Liver (tissue), 9 donors: Measurements from ENCODE around the gene GULP1. TPM values are rescaled to one million over a fixed set of nuclear protein-coding genes. Genes with fewer than 3 reads are reported as not detected.

ENCODE experiments used
- DNase-seq: peaks from one replicate; pipeline ENCODE4 v3.0.0-alpha.2; 2017; ENCODE audit warnings: low spot score
- H3K27ac ChIP-seq, 2 donors: one replicate each; pipeline ENCODE4 v1.7.0; 2013; ENCODE audit warnings: inconsistent platforms in 2 of 2, low read length in 2 of 2, control low read depth in 1 of 2, low read depth in 1 of 2, mild to moderate bottlenecking in 1 of 2
- H3K27me3 ChIP-seq, 4 donors: one replicate each; pipeline versions ENCODE4 v1.6.1 to v1.7.0; 2013; ENCODE audit warnings: low read length in 3 of 4, inconsistent platforms in 1 of 4, mild to moderate bottlenecking in 1 of 4, moderate library complexity in 1 of 4; ENCODE audit not compliant: control insufficient read depth in 4 of 4, insufficient read depth in 4 of 4
- H3K36me3 ChIP-seq, 4 donors: one replicate each; pipeline versions ENCODE4 v1.6.1 to v1.7.0; 2013; ENCODE audit warnings: low read length in 3 of 4, mild to moderate bottlenecking in 3 of 4, low read depth in 1 of 4, moderate library complexity in 1 of 4; ENCODE audit not compliant: control insufficient read depth in 4 of 4, insufficient read depth in 3 of 4
- H3K4me1 ChIP-seq, 4 donors: one replicate each; pipeline versions ENCODE4 v1.6.1 to v1.7.0; 2013; ENCODE audit warnings: low read length in 3 of 4, mild to moderate bottlenecking in 3 of 4, moderate library complexity in 1 of 4; ENCODE audit not compliant: control insufficient read depth in 4 of 4, insufficient read depth in 4 of 4
- H3K4me3 ChIP-seq, 3 donors: one replicate each; pipeline versions ENCODE4 v1.6.1 to v1.7.0; 2013; ENCODE audit warnings: low read length in 3 of 3, control low read depth in 1 of 3, low read depth in 1 of 3, mild to moderate bottlenecking in 1 of 3
- H3K9ac ChIP-seq, 2 donors: one replicate each; pipeline ENCODE4 v1.7.0; 2013; ENCODE audit warnings: low read length in 2 of 2, mild to moderate bottlenecking in 2 of 2, moderate library complexity in 2 of 2, control low read depth in 1 of 2, low read depth in 1 of 2
- H3K9me3 ChIP-seq, 4 donors: one replicate each; pipeline versions ENCODE4 v1.6.1 to v1.7.0; 2013; ENCODE audit warnings: low read length in 3 of 4; ENCODE audit not compliant: control insufficient read depth in 4 of 4
- EGR1 ChIP-seq, 2 donors: IDR thresholded peaks; 2 replicates each; pipeline ENCODE4 v1.6.1; 2016 to 2018; ENCODE audit warnings: antibody characterized with exemption in 2 of 2, low read depth in 2 of 2
- FOXA1 ChIP-seq: IDR thresholded peaks from 2 replicates; pipeline ENCODE4 v1.6.1; 2016; ENCODE audit warnings: antibody characterized with exemption
- FOXA2 ChIP-seq: IDR thresholded peaks from 2 replicates; pipeline ENCODE4 v1.6.1; 2016; ENCODE audit warnings: antibody characterized with exemption
- GABPA ChIP-seq, 2 donors: IDR thresholded peaks in 1 of 2; conservative IDR thresholded peaks in 1 of 2; 2 replicates each; pipeline ENCODE4 v1.6.1; 2016; ENCODE audit warnings: antibody characterized with exemption in 2 of 2, mild to moderate bottlenecking in 1 of 2, moderate library complexity in 1 of 2
- HNF4A ChIP-seq, 2 donors: conservative IDR thresholded peaks; 2 replicates each; pipeline ENCODE4 v1.6.1; 2016; ENCODE audit warnings: antibody characterized with exemption in 2 of 2, mild to moderate bottlenecking in 2 of 2
- HNF4G ChIP-seq: IDR thresholded peaks from 2 replicates; pipeline ENCODE4 v1.6.1; 2016; ENCODE audit warnings: antibody characterized with exemption
- JUND ChIP-seq, 2 donors: IDR thresholded peaks; 2 replicates each; pipeline ENCODE4 v1.6.1; 2016; ENCODE audit warnings: antibody characterized with exemption in 2 of 2
- NR2F2 ChIP-seq: IDR thresholded peaks from 2 replicates; pipeline ENCODE4 v1.6.1; 2016; ENCODE audit warnings: antibody characterized with exemption
- RAD21 ChIP-seq, 2 donors: IDR thresholded peaks; 2 replicates each; pipeline ENCODE4 v1.6.1; 2016; ENCODE audit warnings: antibody characterized with exemption in 2 of 2, mild to moderate bottlenecking in 2 of 2
- RXRA ChIP-seq, 2 donors: IDR thresholded peaks; 2 replicates each; pipeline ENCODE4 v1.6.1; 2017 to 2018; ENCODE audit warnings: antibody characterized with exemption in 2 of 2, mild to moderate bottlenecking in 1 of 2
- SP1 ChIP-seq: IDR thresholded peaks from 2 replicates; pipeline ENCODE4 v1.6.1; 2018; ENCODE audit warnings: antibody characterized with exemption, mild to moderate bottlenecking
- TAF1 ChIP-seq: conservative IDR thresholded peaks from 2 replicates; pipeline ENCODE4 v1.6.1; 2016; ENCODE audit warnings: antibody characterized with exemption, mild to moderate bottlenecking
- YY1 ChIP-seq: IDR thresholded peaks from 2 replicates; pipeline ENCODE4 v1.6.1; 2016; ENCODE audit warnings: antibody characterized with exemption, mild to moderate bottlenecking
- WGBS: extraction: QIAGEN DNeasy Blood & Tissue Kit; methylation state at CpG from one replicate; pipeline ENCODE4 v1.1.7; 2013; 5-methylcytosine and 5-hydroxymethylcytosine counted together
- polyA plus RNA-seq, 2 donors: library from polyadenylated mRNA; stranded (reverse) in 1 of 2; unstranded in 1 of 2; fragments of 200-250 nt in 1 of 2; fragments of >200 nt in 1 of 2; fragmentation: Nextera tagmentation in 1 of 2; extraction: Ambion mirVana in 1 of 2; gene quantifications; one replicate each; pipeline versions ENCODE4 v1.2.1 to v1.2.3, GENCODE V29; 2013 to 2015
- total RNA-seq, 2 donors: library from RNA; depleted of rRNA; stranded (reverse); fragments of >200 nt; gene quantifications; one replicate each; pipeline ENCODE4 v1.2.3, GENCODE V29; 2014
- TF ChIP-seq, protein P1 (sequence below): IDR thresholded peaks from 2 replicates; pipeline ENCODE4 v1.6.1; 2016; ENCODE audit warnings: antibody characterized with exemption
- TF ChIP-seq, protein P2 (sequence below): IDR thresholded peaks from 2 replicates; pipeline ENCODE4 v1.6.1; 2016; ENCODE audit warnings: antibody characterized with exemption
- TF ChIP-seq, protein P3 (sequence below): fragments of 150-350 bp; IDR thresholded peaks from 2 replicates; pipeline ENCODE4 v1.5.1; 2017; ENCODE audit warnings: improper control_type of control experiment, low read depth, low read length; ENCODE audit not compliant: missing input control
- TF ChIP-seq, protein P4 (sequence below): IDR thresholded peaks from 2 replicates; pipeline ENCODE4 v1.6.1; 2016; ENCODE audit warnings: antibody characterized with exemption
- donor health status: healthy.
- donor health status: healthy.
- donor health status: healthy.
- donor health status: healthy.
- donor health status: healthy.

The GULP1 gene
- total and polyA plus RNA-seq, 4 donors, result 0.53 to 6.9 (median 0.89) TPM

DNA sequence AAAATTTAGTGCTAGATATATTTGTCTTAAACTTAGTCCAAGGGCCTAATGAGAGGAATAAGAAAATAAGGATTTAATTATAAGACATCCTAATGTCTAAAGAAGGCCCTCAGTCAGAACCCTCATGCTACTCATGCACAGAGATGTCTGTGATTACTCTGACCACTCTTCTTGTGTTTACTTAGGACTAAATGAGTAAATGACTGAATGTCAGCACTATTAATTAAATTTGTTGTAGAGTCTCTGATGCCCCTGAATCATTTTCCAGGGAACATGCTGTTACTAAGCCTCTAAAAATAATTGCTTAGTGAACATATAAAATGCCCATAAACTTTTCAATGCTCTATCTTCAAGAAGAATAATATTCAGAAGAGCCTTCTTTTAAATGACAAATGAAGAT lies 32.4 kb downstream of the GULP1 start:
- no peaks in the 10 kb centered on the region for H3K9me3 ChIP-seq
- peaks cover 0 to 2% (median 0%) of the 10 kb centered on the region in 4 donors for H3K27me3 ChIP-seq
- H3K36me3 ChIP-seq, result no peaks in the 10 kb centered on the region
- no peaks in the 10 kb centered on the region for H3K4me1 ChIP-seq
- H3K9ac ChIP-seq, result no peak overlapping the region
- TF ChIP-seq YY1, result no peak
- TF ChIP-seq RXRA (IDR thresholded peaks at IDR 0.05), result no peak
- TF ChIP-seq EGR1 (IDR thresholded peaks at IDR 0.05; ENCODE audit: low read depth in 2 of 2), result no peak
- TF ChIP-seq JUND (IDR thresholded peaks at IDR 0.05), result no peak
- TF ChIP-seq, protein P1, sequence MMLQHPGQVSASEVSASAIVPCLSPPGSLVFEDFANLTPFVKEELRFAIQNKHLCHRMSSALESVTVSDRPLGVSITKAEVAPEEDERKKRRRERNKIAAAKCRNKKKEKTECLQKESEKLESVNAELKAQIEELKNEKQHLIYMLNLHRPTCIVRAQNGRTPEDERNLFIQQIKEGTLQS, result no peak
- TF ChIP-seq NR2F2, result no peak
- no peak for TF ChIP-seq HNF4G
- no peak for TF ChIP-seq SP1
- TF ChIP-seq, protein P2, sequence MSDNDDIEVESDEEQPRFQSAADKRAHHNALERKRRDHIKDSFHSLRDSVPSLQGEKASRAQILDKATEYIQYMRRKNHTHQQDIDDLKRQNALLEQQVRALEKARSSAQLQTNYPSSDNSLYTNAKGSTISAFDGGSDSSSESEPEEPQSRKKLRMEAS, result no peak
- no peak for TF ChIP-seq FOXA1
- TF ChIP-seq, protein P3, sequence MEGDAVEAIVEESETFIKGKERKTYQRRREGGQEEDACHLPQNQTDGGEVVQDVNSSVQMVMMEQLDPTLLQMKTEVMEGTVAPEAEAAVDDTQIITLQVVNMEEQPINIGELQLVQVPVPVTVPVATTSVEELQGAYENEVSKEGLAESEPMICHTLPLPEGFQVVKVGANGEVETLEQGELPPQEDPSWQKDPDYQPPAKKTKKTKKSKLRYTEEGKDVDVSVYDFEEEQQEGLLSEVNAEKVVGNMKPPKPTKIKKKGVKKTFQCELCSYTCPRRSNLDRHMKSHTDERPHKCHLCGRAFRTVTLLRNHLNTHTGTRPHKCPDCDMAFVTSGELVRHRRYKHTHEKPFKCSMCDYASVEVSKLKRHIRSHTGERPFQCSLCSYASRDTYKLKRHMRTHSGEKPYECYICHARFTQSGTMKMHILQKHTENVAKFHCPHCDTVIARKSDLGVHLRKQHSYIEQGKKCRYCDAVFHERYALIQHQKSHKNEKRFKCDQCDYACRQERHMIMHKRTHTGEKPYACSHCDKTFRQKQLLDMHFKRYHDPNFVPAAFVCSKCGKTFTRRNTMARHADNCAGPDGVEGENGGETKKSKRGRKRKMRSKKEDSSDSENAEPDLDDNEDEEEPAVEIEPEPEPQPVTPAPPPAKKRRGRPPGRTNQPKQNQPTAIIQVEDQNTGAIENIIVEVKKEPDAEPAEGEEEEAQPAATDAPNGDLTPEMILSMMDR, result no peak
- no peak for TF ChIP-seq TAF1
- TF ChIP-seq HNF4A (conservative IDR thresholded peaks at IDR 0.05), result no peak
- TF ChIP-seq RAD21 (IDR thresholded peaks at IDR 0.05), result no peak
- TF ChIP-seq, protein P4, sequence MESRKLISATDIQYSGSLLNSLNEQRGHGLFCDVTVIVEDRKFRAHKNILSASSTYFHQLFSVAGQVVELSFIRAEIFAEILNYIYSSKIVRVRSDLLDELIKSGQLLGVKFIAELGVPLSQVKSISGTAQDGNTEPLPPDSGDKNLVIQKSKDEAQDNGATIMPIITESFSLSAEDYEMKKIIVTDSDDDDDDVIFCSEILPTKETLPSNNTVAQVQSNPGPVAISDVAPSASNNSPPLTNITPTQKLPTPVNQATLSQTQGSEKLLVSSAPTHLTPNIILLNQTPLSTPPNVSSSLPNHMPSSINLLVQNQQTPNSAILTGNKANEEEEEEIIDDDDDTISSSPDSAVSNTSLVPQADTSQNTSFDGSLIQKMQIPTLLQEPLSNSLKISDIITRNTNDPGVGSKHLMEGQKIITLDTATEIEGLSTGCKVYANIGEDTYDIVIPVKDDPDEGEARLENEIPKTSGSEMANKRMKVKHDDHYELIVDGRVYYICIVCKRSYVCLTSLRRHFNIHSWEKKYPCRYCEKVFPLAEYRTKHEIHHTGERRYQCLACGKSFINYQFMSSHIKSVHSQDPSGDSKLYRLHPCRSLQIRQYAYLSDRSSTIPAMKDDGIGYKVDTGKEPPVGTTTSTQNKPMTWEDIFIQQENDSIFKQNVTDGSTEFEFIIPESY, result no peak
- TF ChIP-seq FOXA2, result no peak
- no peak for TF ChIP-seq GABPA (IDR thresholded peaks at IDR 0.05 in 1 of 2, conservative IDR thresholded peaks at IDR 0.05 in 1 of 2)
- no peak overlapping the region for H3K4me3 ChIP-seq
- H3K27ac ChIP-seq, result no peak overlapping the region
- no peak for DNase-seq

DNA sequence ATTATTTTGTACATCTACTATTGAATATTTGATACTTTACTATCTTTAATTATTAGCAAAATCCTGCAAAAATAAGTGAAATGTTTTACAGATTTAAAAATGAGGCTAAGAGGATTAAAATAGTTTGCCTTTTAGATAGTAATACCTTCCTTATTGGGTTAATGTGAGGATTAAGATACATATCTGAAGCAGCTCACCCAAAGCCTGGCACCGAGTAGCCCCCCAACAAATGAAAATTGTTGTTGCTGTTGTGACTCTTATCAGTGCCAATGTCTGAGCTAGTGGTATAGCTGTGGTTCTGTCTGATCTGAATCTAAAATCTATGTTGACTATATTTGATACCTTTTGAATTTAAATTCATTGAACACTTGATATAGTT lies 34.6 kb downstream of the GULP1 start:
- H3K27me3 ChIP-seq, result peaks cover 0 to 2% (median 0%) of the 10 kb centered on the region in 4 donors
- no peaks in the 10 kb centered on the region for H3K9me3 ChIP-seq
- TF ChIP-seq RAD21 (IDR thresholded peaks at IDR 0.05) (no peak), NR2F2 (no peak), FOXA1 (no peak), GABPA (IDR thresholded peaks at IDR 0.05 in 1 of 2, conservative IDR thresholded peaks at IDR 0.05 in 1 of 2) (no peak), RXRA (IDR thresholded peaks at IDR 0.05) (no peak), SP1 (no peak), FOXA2 (no peak), EGR1 (IDR thresholded peaks at IDR 0.05; ENCODE audit: low read depth in 2 of 2) (no peak)
- TF ChIP-seq, protein P4, result no peak
- TF ChIP-seq, protein P1, result no peak
- no peaks in the 10 kb centered on the region for H3K36me3 ChIP-seq
- no peak overlapping the region for H3K9ac ChIP-seq
- H3K27ac ChIP-seq, result no peak overlapping the region
- DNase-seq, result no peak
- no peaks in the 10 kb centered on the region for H3K4me1 ChIP-seq
- 79% methylated on average over 1 of the region's 1 CpG for WGBS
- H3K4me3 ChIP-seq, result no peak overlapping the region
